ENCODE results near the gene PAIP2.
"Not testable (repeated sequence)": the region's sequence is repeated elsewhere in the genome, so short reads cannot be mapped to it uniquely, and the experiment has no call there.

PAIP2 gene

GRCh38 chr5:139341689-139342422 is at the start of gene PAIP2:
TSS of gene PAIP2 (plus strand) at chr5:139341854. CDS start at chr5:139363785, 21,931 bp downstream.
- peak; percentile 98 for DNase-seq

- DNase-seq, result no peak
Observed at GRCh38 chr5:139293202-139293506, 48.5 kb upstream of the PAIP2 start.

- DNase-seq, result peak; percentile 94
Observed at GRCh38 chr5:139293507-139294373, 47.9 kb upstream of the PAIP2 start, which contains the start of gene MATR3. TSS of gene MATR3 (plus strand) at chr5:139293740. CDS start at chr5:139307416, 13,676 bp downstream.

GRCh38 chr5:139294374-139295165 is 47.1 kb upstream of the PAIP2 start:
- DNase-seq, result peak; percentile 64

- peak; percentile 28 for DNase-seq
Observed at GRCh38 chr5:139295346-139296057, 46.2 kb upstream of the PAIP2 start.

GRCh38 chr5:139296198-139296597 is 45.5 kb upstream of the PAIP2 start:
- no peak for DNase-seq

GRCh38 chr5:139296862-139297326 is 44.8 kb upstream of the PAIP2 start:
- no peak for DNase-seq

GRCh38 chr5:139297439-139298133 is 44.1 kb upstream of the PAIP2 start:
- no peak for DNase-seq

GRCh38 chr5:139298242-139298641 is 43.4 kb upstream of the PAIP2 start:
- DNase-seq, result no peak

GRCh38 chr5:139299486-139299885 is 42.2 kb upstream of the PAIP2 start:
- peak; percentile 27 for DNase-seq

GRCh38 chr5:139301808-139302499 is 39.7 kb upstream of the PAIP2 start:
- no peak for DNase-seq

- no peak for DNase-seq
Observed at GRCh38 chr5:139304391-139305324, 37.0 kb upstream of the PAIP2 start.

GRCh38 chr5:139306197-139306596 is 35.5 kb upstream of the PAIP2 start:
- DNase-seq, result no peak

- no peak for DNase-seq
Observed at GRCh38 chr5:139306628-139307379, 34.9 kb upstream of the PAIP2 start.

GRCh38 chr5:139308797-139309196 is 32.9 kb upstream of the PAIP2 start:
- DNase-seq, result no peak

GRCh38 chr5:139310715-139311186 is 30.9 kb upstream of the PAIP2 start:
- DNase-seq, result not testable (repeated sequence)

- DNase-seq, result no peak
Observed at GRCh38 chr5:139312075-139312474, 29.6 kb upstream of the PAIP2 start.

- DNase-seq, result no peak
Observed at GRCh38 chr5:139314276-139314675, 27.4 kb upstream of the PAIP2 start.

- no peak for DNase-seq
Observed at GRCh38 chr5:139315056-139315615, 26.5 kb upstream of the PAIP2 start.
